GM12865 (cell line): ENCODE data around the gene PLA2G6.
"Not testable (repeated sequence)": the region's sequence is repeated elsewhere in the genome, so short reads cannot be mapped to it uniquely, and the experiment has no call there.

Source experiments
- DNase-seq: peaks from one replicate; pipeline ENCODE4 v3.0.0; 2010; ENCODE audit warnings: low read depth
- H3K4me3 ChIP-seq: 2 replicates; pipeline ENCODE4 v1.5.1; 2011; ENCODE audit warnings: mild to moderate bottlenecking, low read depth, low read length, control low read depth
- TF ChIP-seq, protein P1 (sequence below): IDR thresholded peaks from 2 replicates; pipeline ENCODE4 v1.5.1; 2011; ENCODE audit warnings: low read length, control low read depth, low read depth, inconsistent platforms; ENCODE audit not compliant: insufficient read depth; ENCODE audit errors: missing control alignments

PLA2G6 gene

DNA sequence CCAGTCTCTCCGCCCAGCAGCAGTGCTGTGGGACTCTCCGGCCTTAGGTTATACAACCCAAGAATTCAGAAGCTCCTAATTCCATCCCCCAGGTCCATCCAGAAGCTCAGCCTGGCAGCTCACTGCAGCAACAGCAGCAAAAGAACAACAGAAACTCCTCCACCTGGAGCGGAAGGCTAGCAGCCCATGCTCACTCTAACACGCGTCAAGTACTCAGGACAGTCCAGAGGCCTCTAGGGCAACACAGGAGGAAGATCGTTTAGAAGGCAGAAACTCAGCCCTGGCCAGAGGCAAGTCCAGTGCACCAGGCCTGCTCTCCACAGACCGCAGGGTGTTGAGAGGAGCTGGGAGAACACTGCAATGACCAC is 17.1 kb downstream of the PLA2G6 start:
- H3K4me3 ChIP-seq: no peak overlapping the region
- TF ChIP-seq, protein P1, sequence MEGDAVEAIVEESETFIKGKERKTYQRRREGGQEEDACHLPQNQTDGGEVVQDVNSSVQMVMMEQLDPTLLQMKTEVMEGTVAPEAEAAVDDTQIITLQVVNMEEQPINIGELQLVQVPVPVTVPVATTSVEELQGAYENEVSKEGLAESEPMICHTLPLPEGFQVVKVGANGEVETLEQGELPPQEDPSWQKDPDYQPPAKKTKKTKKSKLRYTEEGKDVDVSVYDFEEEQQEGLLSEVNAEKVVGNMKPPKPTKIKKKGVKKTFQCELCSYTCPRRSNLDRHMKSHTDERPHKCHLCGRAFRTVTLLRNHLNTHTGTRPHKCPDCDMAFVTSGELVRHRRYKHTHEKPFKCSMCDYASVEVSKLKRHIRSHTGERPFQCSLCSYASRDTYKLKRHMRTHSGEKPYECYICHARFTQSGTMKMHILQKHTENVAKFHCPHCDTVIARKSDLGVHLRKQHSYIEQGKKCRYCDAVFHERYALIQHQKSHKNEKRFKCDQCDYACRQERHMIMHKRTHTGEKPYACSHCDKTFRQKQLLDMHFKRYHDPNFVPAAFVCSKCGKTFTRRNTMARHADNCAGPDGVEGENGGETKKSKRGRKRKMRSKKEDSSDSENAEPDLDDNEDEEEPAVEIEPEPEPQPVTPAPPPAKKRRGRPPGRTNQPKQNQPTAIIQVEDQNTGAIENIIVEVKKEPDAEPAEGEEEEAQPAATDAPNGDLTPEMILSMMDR: no peak
- no peak for DNase-seq

DNA sequence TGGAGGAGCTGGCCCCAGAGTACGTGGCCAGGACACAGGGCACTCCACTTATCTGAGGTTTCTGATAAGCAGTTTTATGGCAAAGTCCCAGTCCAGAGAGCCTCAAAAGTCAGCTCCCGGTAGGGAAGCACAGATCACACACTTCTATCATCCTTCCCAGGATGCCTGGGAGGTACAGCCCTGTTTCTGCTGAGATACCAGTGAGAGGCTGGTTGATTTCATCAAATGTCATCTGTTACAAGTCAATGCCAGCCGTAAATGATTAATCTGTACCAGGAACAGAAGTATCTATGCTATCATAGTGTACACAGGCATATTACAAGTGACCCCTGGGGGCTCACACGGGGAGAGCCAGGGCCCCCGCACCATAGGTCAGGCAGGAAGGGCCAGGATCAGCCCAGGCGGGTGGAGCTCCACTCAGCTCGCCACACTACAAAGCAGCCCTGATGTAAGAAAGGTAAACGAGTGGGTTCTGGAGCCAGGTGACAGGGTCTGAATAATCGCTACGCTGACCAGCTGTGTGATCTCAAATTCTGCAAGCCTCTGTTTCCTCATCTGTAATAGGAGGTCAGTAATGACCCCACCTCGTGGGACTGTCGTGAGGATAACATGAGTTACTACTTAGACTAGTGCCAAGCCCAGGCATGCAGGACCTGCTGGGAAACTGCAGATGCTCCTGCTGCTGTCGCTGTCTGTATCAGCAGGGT is 17.6 kb downstream of the PLA2G6 start:
- no peak overlapping the region for H3K4me3 ChIP-seq
- no peak for DNase-seq
- TF ChIP-seq, protein P1: no peak

DNA sequence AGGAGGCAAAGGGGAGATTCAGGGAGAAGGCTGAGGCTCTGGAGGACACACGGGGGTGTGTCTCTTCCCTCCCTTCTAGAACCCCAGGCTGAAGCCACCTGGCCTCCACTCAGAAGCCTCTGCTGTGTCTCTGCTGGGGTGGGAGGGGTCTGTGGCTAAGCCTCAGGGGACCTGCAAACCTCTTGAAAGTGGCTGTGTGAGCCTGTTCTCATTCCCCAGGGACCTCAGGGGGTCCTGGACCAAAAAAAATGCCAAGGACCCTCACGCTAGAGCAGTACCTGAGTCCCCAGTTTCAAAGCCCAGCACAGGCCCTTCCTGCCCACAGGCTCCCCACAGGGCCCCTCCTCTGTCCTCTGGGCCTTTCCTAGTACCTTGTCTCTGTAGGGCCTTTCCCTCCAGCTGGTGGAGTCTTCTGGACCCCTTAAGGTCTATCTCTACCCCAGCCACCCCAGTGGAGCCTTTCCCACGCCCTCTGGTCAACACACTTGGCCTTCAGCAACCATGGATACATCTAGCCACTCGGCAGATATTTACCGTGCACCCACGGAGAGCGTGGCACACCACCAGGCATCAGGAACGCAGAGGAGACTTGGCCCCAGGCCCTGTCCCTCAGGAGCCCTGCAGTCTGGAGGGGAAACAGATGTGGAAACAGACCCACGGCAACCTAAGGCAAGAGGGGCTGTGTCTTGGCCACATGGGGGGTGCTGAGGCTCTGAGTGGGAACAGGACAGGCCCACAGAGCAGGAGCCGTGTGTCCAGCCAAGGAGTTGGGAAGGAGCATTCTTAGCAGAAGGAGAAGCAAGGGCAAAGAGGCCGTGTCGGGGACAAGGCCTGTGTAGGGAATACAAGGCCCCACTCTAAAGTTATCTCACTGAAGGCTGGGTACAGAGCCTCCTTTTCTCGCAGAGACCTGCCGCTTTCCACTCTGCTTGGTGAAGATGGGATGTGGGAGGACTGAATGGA is 18.5 kb downstream of the PLA2G6 start:
- H3K4me3 ChIP-seq: no peak overlapping the region
- DNase-seq: peak; percentile 61
- TF ChIP-seq, protein P1: no peak

DNA sequence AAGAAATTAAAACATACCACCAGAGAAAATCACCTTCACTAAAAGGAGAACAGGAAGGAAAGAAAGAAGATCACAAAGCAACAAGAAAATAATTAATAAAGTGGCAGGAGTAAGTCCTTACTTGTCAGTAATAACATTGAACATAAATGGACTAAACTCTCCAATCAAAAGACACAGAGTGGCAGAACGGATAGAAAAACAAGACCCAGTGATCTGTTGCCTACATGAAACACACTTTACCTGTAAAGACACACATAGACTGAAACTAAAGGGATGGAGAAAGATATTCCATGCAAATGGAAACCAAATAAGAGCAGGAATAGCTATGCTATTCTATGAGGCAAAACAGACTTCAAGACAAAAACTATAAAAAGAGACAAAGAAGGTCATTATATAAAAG is 25.9 kb downstream of the PLA2G6 start:
- TF ChIP-seq, protein P1: no peak

DNA sequence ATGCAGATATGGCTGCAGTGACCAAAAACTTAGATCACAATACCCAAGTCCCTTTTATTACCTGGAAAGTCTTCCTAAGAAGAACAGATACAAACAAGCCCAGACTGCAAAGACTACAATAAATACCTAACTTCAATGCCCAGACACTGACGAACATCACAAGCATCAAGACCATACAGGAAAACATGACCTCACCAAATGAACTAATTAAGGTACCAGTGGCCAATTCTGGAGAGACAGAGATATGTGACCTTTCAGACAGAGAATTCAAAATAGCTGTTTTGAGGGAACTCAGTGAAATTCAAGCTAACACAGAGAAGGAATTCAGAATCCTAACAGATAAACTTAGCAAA is 27.1 kb downstream of the PLA2G6 start:
- not testable (repeated sequence) for H3K4me3 ChIP-seq, DNase-seq

More for the DNA sequence above, 25.9 kb downstream of the PLA2G6 start:
- DNase-seq: no peak
- H3K4me3 ChIP-seq: no peak overlapping the region

DNA sequence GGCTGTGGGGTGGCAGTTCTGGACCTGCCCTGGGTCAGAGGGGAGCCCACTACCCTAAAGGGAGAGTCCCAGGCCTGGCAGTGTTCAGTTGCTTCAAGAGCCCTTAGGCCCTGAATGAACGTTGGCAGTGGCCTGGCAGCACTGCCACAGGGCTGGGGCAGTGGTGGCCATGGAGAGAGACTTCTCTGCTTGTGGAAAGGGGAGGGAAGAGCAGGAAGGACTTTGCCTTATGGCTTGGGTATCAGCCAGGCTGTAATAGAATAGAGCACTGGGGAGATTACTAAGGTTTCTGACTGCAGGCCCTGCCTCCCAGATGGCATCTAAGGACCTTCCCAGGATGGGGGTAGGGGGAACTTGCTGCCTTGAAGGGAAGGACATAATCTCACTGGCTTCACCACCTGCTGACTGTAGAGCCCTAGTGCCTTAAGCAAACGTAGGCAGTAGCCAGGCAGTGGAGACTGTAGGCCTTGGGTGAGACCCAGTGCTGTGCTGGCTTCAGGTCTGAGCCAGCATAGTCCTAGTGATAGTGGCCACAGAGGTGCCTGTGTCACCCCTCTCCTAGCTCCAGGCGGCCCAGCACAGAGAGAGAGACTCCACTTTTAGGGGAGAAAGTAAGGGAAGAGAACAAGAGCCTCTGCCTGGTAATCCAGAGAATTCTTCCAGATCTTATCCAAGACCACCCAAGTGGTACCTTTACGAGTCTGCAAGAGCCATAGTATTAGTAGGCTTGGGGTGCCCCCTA is 27.6 kb downstream of the PLA2G6 start:
- no peak overlapping the region for H3K4me3 ChIP-seq
- DNase-seq: no peak
- TF ChIP-seq, protein P1: no peak

DNA sequence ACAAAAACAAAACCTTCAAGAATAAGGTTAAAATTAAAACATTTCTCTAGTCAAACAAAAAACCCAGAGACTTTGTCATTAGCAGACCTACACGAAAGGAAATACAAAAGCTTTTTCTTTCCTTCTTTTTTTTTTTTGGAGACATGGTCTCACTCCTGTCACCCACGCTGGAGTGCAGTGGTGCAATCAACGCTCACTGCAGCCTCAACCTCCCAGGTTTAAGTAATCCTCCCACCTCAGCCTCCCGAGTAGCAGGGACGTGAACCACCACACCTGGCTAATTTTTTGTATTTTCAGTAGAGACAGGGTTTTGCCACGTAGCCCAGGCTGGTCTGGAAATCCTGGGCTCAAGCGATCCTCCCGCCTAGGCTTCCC is 30.5 kb downstream of the PLA2G6 start:
- TF ChIP-seq, protein P1: no peak
- DNase-seq: no peak
- no peak overlapping the region for H3K4me3 ChIP-seq
